NB4 (cell line): ENCODE results near the gene ARID2.

ENCODE experiments used
- POLR2A ChIP-seq: IDR thresholded peaks from 2 replicates; pipeline ENCODE4 v1.6.1; 2011; ENCODE audit warnings: mild to moderate bottlenecking; ENCODE audit not compliant: insufficient read length; ENCODE audit errors: extremely low read depth
- TF ChIP-seq, protein P1 (sequence below): IDR thresholded peaks from one replicate; pipeline ENCODE4 v1.5.1; 2012; ENCODE audit warnings: low read depth, low read length

DNA sequence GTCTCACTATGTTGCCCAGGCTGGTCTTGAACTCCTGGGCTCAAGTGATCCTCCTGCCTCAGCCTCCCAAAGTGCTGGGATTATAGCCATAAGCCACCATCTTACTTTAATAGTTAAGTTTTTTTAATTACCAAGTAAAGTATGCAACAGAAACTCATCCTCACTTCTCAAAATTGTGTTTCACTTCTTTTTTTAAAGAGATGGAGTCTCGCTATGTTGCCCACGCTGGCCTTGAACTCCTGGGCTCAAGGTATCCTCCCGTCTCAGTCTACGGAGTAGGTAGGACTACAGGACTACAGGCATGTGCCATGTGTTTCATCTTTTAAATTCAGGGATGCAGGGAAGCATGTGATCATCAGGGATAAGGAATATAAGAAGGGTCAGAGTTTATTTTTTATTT lies 17.2 kb upstream of the ARID2 start:
- TF ChIP-seq, protein P1, sequence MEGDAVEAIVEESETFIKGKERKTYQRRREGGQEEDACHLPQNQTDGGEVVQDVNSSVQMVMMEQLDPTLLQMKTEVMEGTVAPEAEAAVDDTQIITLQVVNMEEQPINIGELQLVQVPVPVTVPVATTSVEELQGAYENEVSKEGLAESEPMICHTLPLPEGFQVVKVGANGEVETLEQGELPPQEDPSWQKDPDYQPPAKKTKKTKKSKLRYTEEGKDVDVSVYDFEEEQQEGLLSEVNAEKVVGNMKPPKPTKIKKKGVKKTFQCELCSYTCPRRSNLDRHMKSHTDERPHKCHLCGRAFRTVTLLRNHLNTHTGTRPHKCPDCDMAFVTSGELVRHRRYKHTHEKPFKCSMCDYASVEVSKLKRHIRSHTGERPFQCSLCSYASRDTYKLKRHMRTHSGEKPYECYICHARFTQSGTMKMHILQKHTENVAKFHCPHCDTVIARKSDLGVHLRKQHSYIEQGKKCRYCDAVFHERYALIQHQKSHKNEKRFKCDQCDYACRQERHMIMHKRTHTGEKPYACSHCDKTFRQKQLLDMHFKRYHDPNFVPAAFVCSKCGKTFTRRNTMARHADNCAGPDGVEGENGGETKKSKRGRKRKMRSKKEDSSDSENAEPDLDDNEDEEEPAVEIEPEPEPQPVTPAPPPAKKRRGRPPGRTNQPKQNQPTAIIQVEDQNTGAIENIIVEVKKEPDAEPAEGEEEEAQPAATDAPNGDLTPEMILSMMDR, result no peak
- TF ChIP-seq POLR2A, result no peak
